ENCODE measurements around the gene ZRANB1.
"Not testable (repeated sequence)": the region's sequence is repeated elsewhere in the genome, so short reads cannot be mapped to it uniquely, and the experiment has no call there.

Gene ZRANB1

GRCh38 chr10:124985162-124985561 lies 43.2 kb downstream of the ZRANB1 start:
- no peak for TF ChIP-seq CTCF (IDR thresholded peaks at IDR 0.05; ENCODE audit: borderline replicate concordance, insufficient read depth, low read depth, low read length)
- no peak overlapping the region for H3K4me3 ChIP-seq (ENCODE audit: low read depth, low read length)

- H3K4me3 ChIP-seq (ENCODE audit: low read depth, low read length): no peak overlapping the region
- TF ChIP-seq CTCF (IDR thresholded peaks at IDR 0.05; ENCODE audit: borderline replicate concordance, insufficient read depth, low read depth, low read length): no peak
These were observed 45.9 kb downstream of the ZRANB1 start for GRCh38 chr10:124987788-124988187.

GRCh38 chr10:124988753-124989152 lies 46.8 kb downstream of the ZRANB1 start:
- not testable (repeated sequence) for H3K4me3 ChIP-seq (ENCODE audit: low read depth, low read length)

- no peak overlapping the region for H3K4me3 ChIP-seq (ENCODE audit: low read depth, low read length)
- no peak for TF ChIP-seq CTCF (IDR thresholded peaks at IDR 0.05; ENCODE audit: borderline replicate concordance, insufficient read depth, low read depth, low read length)
These were observed 47.6 kb downstream of the ZRANB1 start for GRCh38 chr10:124989526-124989925.

GRCh38 chr10:124990671-124991625 lies 49.0 kb downstream of the ZRANB1 start:
- no peak for TF ChIP-seq CTCF (IDR thresholded peaks at IDR 0.05; ENCODE audit: borderline replicate concordance, insufficient read depth, low read depth, low read length)
- H3K4me3 ChIP-seq (ENCODE audit: low read depth, low read length): no peak overlapping the region

GRCh38 chr10:124991835-124992234 lies 49.9 kb downstream of the ZRANB1 start:
- no peak for TF ChIP-seq CTCF (IDR thresholded peaks at IDR 0.05; ENCODE audit: borderline replicate concordance, insufficient read depth, low read depth, low read length)
- H3K4me3 ChIP-seq (ENCODE audit: low read depth, low read length): no peak overlapping the region

- TF ChIP-seq CTCF (IDR thresholded peaks at IDR 0.05; ENCODE audit: borderline replicate concordance, insufficient read depth, low read depth, low read length): peak; percentile 34; the same call in 1 of the 2 replicates
- H3K4me3 ChIP-seq (ENCODE audit: low read depth, low read length): no peak overlapping the region
These were observed 50.8 kb downstream of the ZRANB1 start for GRCh38 chr10:124992462-124993344.
